HG03175 (cell line): ENCODE measurements around the gene TMTC1.
"Not testable (repeated sequence)": the region's sequence is repeated elsewhere in the genome, so short reads cannot be mapped to it uniquely, and the experiment has no call there.

ENCODE experiments used
- ATAC-seq: cut with Tn5 transposase; IDR thresholded peaks from one replicate; pipeline ENCODE4 v1.9.1; 2021; ENCODE audit warnings: mild to moderate bottlenecking, moderate library complexity; ENCODE audit not compliant: unreplicated experiment

TMTC1 gene

DNA sequence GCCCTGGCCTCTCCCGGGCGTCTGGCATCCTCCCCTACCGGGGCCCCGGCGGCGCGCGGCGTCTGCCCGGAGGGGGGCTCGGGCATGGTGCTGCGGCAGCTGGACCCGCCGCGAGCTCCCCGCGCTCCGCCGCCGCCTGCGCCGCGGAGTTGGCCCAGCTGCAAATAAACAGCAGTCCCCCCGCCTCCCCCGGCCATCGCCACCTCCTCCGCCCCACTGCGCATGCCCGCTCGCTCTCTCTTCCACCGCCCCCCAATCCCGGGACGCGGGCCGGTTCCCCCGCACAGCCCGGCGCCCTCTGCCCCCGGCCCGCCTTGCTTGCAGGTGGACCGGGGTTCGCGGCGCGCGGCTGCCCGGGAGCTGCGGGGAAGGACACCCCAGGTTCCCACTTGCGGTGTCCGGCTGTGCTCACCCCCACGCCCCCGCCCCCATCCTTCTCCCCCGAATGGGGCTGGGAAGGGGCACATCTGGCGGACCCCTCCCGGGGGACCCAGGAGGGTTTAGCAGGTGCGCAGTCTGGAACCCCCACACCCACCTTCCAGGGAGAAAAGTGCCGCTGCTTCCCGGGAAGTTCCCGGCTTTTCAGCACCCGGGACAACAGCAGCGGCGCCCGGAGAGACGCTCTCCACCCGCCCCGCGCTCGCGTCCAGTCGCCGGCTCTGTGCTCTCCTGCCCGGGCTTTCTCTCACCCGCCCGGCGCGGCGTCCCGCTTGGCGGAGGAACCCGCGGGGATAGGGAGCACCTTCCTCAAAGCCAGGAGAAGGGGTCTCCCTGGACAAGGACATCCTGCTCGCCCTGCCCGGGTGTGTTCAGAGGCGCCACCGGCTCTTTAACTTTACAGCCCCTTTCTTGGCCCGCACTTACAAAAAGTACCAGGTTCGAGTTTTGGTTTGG lies at the start of gene TMTC1:
TSS of gene TMTC1 (minus strand) at position 170 of the 894 bp plus-strand sequence. CDS start 191 bp downstream, outside the sequence.
- no peak for ATAC-seq

DNA sequence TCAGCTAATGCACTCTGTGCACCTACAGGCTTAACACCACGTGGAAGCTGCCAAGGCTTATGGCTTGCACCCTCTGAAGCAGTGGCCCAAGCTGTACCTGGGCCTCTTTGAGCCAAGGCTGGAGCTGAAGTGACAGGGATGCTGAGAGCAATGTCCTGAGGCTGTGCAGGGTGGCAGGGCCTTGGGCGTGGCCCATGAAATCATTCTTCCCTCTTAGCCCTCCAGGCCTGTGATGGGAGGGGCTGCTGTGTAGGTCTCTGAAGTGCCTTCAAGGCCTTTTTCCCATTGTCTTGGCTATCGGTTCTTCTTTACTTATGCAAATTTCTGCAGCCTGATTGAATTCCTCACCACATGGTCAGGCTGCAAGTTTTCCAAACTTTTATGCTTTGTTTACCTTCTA lies 47.4 kb upstream of the TMTC1 start:
- ATAC-seq: no peak

DNA sequence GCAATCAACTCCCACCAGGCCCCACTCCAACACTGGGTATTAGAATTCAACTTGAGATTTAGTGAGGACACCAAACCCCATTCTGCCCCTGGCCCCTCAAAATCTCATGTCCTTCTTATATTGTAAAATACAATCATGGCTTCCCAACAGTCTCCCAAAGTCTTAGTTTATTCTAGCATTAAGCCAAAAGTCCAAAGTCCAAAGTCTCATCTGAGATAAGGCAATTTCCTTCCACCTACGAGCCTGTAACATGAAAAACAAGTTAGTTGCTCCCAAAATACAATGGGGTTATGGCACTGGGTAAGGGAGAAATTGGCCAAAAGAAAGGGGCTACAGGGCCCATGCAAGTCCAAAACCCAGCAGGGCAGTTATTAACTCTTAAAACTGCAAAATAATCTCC lies 46.6 kb upstream of the TMTC1 start:
- no peak for ATAC-seq

DNA sequence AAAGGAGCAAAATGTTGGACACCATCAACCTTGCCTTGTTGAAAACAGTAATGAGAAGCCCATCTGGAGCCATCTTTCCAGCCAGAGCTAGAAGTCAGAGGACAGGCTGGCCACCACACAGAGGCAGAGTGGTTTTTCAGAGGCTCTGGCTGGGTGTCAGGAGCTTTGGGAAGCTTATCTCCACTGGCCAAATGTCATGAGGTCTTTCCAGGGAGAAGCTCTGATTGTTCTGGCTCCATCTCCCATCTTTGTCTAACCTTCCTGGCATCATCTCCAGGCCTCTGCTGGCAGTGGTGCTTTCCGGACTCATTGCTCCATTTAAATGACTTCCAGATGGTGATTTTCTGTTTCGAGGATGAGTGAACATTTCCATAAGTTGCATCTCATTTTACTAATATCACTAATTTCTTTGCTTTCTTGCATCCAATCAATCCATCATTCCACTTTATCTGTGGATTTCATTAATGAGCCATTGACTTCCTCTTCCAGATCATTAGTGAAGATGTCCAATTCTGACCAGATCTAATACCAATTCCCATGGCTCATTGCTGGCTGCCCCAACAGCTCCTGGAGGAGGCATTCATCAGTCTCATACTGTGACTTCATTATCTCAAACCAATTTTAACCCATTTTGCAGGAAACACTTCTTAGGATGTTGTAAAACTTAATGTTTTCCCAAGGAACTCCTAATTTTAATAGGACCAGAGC lies 35.3 kb upstream of the TMTC1 start:
- ATAC-seq: no peak

DNA sequence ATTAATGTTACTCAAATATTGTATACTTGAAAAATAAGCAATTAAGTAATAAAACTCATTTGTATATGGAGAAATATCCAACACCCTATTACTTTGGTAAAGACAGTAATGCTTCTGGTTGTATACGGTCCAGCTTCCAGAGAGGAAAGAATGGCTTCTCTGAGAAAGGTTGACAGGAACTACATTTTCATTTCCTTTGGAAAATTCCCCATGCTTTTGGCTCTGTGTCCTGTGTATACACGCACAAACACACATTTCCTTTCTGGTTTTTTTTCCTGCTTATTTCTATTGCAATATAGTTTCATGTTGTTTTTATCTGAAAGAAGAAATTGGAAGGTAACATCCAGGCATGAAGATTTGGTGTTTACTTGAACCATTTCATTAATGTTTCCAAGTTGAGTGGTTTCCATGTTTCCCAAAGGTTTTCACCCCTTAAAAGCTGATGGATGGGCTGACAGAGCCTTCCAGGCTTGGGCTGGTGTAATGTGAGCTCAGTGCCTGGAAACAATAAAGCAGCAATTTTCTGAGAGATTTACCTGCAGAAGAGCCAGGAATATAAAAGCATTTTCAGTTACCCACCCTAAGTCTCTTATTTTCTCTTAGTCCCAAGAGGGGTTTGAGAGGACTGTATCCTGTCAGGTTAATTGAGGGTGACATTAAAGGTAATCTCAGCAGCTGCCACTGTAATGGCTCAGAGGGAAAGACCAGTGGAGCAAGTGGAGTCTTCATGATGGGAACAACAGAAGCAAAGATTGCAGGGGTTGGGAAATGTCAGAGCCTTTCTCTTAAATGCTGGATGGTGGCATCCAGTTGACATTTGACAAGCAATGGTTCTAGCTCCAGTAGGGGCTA lies 33.4 kb upstream of the TMTC1 start:
- ATAC-seq: no peak

DNA sequence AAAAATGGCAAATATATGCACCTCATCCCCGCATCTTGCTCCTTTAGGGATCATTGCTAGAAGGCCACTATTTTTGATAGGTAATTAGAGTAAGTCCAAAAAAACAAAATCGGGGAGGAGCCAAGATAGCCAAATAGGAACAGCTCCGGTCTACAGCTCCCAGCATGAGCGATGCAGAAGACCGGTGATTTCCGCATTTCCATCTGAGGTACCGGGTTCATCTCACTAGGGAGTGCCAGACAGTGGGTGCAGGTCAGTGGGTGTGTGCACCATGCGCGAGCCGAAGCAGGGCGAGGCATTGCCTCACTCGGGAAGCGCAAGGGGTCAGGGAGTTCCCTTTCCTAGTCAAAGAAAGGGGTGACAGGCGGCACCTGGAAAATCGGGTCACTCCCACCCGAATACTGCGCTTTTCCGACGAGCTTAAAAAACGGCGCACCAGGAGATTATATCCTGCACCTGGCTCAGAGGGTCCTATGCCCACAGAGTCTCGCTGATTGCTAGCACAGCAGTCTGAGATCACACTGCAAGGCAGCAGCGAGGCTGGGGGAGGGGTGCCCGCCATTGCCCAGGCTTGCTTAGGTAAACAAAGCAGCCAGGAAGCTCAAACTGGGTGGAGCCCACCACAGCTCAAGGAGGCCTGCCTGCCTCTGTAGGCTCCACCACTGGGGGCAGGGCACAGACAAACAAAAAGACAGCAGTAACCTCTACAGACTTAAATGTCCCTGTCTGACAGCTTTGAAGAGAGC lies 26.0 kb upstream of the TMTC1 start:
- ATAC-seq: not testable (repeated sequence)

DNA sequence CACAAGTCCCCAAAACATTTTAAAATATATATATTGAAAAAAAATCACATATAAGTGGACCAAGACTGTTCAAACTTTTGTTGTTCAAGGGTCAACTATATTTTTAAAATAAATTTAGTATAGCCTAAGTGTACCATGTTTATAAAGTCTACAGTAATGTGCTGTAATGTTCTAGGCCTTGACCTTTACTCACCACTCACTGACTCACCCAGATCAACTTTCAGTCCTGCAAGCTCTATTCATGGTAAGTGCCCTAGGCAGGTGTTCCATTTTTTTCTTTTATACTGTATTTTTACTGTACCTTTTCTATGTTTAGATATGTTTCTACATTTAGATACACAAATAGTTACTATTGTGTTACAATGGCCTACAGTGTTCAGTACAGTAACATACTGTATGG lies 23.4 kb upstream of the TMTC1 start:
- no peak for ATAC-seq

DNA sequence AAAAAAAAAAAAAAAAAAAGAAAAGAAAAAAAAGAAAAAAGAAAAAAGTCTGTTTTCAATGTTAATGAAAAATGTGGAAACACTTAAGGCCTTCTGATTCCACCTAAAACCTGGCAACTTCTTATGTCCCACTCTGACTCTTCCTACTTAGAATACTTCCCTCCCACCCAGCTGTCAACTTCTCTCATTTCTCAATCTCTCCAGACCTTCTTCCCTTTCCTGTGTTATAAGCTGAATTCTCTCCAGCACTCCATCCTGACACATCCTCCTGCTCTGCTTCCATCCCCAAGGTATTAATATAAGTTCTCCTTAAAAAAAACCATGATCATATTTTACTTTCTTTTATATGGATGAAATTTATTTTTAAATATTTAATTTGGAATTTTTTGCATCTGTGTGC lies 20.3 kb upstream of the TMTC1 start:
- ATAC-seq: no peak

DNA sequence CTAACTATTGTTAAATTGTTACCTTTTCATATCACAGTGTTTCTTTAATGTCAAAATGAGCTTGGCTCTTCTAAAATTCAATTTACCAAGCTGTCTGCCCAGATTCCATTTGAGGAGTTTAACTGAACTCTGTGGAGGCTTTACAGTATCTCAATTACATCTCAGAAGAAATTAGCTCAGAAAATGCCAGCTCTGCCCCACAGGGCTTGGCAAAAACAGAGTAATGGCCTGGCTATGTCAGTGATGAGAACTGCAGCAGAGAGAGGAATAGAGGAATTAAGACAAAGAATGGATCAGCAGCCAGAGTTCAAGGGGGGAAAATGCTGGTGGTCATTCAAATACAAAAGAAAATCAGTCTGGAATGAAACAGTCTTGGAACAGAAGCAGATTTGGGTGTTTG lies 15.8 kb upstream of the TMTC1 start:
- ATAC-seq: no peak

DNA sequence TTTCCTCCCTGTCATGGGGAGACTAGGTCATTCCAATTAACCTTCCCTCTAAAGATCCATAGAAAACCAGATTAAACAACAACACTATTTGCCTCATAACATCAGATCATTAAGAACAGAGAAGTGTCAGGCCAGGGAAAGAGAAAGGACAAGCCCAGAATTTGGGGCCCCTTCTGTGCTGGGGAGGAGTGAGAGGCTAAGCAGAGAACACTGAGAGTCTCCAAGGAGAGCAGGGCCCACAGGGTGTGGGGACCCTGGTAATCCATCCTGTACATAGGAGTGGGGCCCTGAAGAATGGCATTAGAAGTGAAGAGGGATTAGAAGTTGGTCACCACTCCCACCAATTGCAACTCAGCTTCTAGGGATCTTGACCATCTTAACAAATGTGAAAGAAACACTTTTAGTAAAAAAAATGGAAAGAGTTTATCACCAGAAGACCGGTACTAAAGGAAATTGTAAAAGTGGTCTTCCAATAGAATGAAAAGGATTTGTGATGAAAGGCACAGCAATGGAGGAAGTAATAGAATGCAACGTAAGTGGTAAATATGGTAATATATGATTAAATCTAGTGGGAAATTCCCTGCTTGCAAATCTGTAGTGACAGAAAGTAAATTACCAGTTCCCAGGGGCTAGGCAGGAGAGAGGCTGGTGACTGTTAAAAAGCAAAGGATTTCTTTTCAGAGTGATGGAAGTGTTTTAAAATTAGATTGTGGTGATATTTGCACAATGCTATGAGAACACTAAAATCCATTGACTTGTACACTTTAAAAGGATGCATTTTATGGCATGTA lies 14.0 kb upstream of the TMTC1 start:
- no peak for ATAC-seq

DNA sequence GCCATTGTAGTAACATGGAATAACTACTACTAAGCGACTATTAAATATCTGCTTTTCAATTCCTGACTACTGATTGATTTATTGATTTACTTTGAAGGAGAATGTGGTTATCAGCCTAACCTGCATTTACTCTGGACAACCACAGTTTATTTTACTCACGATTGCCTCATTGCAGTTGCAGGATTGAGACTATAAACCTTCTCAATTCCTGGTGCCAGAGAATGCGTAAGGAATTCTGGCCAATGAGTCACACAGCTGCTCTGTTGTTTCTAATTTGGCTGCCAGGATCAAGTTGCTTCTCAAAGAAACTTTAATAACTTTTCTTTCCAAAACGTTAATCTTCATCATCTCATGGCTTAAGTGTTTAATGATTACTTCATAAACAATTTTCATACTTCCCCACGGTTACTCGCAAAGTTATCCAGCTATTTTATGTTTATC lies 13.1 kb upstream of the TMTC1 start:
- no peak for ATAC-seq

DNA sequence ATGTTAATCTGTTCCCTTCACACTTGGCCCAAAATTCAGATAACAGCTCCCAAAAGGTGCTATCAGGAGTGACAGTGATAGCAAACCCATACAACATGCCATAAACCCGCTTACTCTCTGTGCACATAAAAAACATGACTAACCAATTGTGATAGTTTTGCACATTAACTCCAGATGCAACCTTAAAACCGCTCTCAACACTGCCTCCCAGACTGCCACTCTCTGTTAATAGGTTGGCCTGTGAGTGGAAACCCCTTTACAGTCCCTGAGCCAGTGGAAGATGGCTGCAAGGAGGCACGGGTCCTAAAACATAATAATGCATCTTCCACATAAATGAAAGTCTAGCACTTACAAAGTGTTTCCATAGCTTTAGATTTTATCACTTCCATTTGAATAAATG lies 12.0 kb upstream of the TMTC1 start:
- no peak for ATAC-seq

DNA sequence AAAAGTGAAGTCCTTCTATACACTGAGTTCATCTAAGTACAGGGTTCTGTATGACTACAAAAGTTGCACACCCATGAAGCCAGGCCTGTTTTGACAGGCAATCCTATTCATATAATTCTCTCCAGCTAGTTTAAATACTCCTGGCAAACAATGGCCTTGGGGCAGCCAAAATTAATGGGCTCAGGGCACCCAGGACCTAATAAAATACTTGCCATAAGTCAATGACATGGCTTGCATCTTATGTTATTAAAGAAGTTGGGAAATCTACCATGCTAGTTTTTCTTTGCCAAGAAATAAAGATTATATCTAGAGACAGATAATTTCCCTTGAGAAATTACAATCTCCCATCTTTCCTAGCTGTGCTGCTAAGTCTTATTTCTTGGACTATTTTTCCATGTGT lies 11.1 kb upstream of the TMTC1 start:
- ATAC-seq: no peak

DNA sequence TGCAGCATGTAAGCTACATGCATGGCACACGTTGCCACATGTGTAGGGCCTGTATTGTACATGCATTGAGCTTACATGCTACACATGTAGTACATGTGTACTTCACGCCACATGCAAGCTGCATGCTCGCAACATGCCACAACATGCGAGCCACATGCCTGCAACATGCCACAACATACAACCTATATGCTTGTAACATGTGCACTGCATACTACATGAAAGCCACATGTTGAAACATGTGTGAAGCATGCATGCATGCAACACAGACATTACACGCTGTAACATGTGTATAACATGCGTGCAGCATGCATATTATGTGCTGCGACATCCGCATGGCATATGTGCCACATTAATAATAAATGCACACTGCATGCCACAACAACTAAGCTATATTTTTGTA lies 9.1 kb upstream of the TMTC1 start:
- ATAC-seq: no peak

DNA sequence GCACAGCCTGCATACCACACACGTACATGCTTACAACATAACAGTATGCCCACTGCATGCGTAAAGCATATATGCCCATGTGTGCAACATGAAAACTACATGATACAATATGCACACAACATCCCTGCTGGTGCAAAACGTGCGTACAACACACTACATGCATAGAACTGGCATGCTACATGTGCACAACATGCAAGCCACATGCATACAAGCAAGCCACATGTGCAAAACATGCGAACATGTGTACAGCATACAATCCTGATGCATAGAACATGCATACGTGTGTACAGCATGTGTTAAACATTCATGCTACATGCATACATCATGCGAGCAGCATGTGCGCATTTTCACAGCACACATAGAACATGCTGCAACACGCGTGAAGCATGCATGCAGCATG lies 8.4 kb upstream of the TMTC1 start:
- ATAC-seq: no peak

DNA sequence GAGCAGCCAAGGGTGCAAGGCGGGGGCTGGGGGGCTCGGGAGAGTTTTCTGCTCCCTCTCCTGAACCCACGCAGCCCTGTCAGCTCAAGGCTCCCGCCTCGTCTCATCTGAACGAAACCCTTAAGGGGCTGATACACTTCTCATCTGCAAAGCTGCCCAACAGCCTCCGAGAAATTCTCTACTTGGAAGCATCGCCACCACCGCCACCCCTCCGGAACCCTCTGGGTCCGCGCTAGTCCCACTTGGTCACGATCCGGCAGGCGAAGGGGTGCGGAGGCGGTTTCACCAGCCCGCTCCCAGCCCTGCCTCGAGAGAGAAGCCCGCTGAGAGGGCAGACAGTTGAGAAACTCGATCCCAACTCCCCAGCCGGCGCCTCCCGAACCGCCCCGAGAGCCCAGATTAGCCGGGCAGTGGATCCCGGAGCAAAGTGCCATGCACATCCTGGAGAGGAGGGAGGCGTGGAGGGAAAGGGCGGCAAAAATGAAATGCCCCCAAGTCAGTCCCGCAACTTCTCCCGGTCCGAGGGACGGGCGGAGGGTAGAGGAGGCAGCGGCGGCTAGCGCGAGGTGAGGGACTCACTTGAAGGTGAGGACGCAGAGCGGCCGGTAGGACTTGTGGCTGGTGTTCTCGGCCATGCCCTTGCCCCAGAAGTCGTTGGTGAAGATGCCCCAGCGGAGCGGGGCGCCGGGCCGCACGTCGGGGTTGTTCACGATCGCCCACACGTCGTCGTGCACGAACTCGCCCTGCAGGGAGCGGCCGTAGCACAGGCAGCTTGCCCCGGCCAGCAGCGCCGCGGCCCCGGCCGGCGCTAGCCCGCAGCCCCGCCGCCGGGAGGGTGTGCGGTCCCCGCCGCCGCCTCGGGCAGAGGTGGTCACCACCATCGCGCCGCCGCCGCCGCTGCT lies 620 bp downstream of the TMTC1 start:
- peak; percentile 22 for ATAC-seq

DNA sequence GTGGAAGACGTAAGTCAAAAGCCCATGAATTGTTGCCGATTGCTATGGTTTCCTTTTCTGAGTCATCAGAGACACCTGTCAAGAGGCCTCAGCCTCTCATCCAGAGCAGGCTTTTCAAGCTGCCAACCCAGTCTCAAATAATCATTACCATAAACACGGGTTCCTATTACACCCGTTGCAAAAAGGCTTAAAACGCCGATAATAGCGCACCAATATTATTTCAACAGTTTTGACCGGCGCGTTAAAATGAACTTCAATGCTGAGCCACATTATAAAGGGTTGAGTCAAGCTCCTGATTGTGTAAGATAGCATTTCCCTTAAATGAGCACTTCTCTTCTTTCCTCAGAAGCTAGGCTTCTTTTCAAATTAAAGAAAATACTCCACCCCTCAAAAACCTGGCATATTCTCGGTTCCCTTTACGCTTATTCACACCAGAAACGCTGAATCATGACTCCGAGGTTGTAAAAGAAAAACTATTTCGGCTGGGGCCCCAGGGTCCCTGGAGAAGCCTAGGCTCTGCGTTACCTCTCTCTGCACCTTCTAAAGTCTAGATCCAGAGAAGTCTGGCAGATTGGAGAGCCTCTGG lies 1.4 kb downstream of the TMTC1 start:
- ATAC-seq: peak; percentile 77

DNA sequence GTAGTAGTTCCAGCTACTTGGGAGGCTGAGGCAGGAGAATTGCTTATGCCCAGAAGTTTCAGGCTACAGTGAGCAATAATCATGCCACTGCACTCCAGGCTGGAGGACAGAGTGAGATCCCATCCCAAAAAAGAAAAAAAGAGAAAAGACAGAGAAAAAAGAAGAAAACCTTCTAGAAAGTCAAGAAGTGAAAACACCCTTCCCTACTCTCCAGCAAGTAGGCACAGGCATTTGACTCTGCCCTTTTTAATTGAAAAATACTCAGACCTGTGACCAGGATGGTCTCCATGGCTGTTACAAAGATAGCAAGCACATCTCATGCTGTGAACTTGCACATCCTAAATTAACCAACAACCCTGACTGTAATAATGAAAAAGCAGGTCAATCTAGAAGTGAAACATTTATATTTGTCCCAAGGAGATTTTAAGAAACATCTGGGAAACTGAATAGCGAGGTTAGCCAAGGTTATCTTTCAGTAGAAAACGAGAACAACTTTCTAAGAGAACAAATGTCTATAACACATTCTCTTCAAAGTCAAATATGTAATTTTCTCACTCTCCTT lies 2.0 kb downstream of the TMTC1 start:
- ATAC-seq: peak; percentile 33
